Liver (tissue), 3 donors: ENCODE data around the gene NDUFB7.

Source experiments
- GABPA ChIP-seq, 2 donors: IDR thresholded peaks in 1 of 2; conservative IDR thresholded peaks in 1 of 2; 2 replicates each; pipeline ENCODE4 v1.6.1; 2016; ENCODE audit warnings: antibody characterized with exemption in 2 of 2, mild to moderate bottlenecking in 1 of 2, moderate library complexity in 1 of 2
- RXRA ChIP-seq, 2 donors: IDR thresholded peaks; 2 replicates each; pipeline ENCODE4 v1.6.1; 2017 to 2018; ENCODE audit warnings: antibody characterized with exemption in 2 of 2, mild to moderate bottlenecking in 1 of 2
- SP1 ChIP-seq: IDR thresholded peaks from 2 replicates; pipeline ENCODE4 v1.6.1; 2018; ENCODE audit warnings: antibody characterized with exemption, mild to moderate bottlenecking
- TAF1 ChIP-seq: conservative IDR thresholded peaks from 2 replicates; pipeline ENCODE4 v1.6.1; 2016; ENCODE audit warnings: antibody characterized with exemption, mild to moderate bottlenecking
- TF ChIP-seq, protein P1 (sequence below): fragments of 150-350 bp; IDR thresholded peaks from 2 replicates; pipeline ENCODE4 v1.5.1; 2017; ENCODE audit warnings: improper control_type of control experiment, low read depth, low read length; ENCODE audit not compliant: missing input control
- TF ChIP-seq, protein P2 (sequence below): IDR thresholded peaks from 2 replicates; pipeline ENCODE4 v1.6.1; 2016; ENCODE audit warnings: antibody characterized with exemption, mild to moderate bottlenecking
- TF ChIP-seq, protein P3 (sequence below): IDR thresholded peaks from 2 replicates; pipeline ENCODE4 v1.6.1; 2016; ENCODE audit warnings: antibody characterized with exemption
- TF ChIP-seq, protein P4 (sequence below): IDR thresholded peaks from 2 replicates; pipeline ENCODE4 v1.6.1; 2016; ENCODE audit warnings: antibody characterized with exemption
- donor health status: healthy.
- donor health status: healthy.

DNA sequence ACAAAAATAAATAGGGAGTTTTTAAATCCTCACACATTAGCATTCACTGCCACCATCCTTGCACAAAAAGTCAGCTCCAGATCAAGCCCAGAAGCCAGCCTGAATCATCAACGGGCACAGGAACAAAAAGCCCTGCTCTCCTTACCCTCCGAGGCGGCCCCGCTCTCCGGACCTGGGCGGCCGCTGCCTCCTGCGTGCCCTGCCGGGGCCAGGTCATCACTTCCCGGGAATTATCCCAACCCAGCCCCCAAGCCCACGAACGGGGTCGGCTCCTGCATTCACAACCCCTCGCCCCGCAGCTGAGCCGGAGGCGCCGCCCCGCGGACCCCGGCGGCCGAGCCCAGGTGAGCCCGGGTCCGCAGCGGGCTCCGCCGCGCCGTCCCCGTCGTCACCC, 54.4 kb downstream of the NDUFB7 start:
- TF ChIP-seq, protein P1, sequence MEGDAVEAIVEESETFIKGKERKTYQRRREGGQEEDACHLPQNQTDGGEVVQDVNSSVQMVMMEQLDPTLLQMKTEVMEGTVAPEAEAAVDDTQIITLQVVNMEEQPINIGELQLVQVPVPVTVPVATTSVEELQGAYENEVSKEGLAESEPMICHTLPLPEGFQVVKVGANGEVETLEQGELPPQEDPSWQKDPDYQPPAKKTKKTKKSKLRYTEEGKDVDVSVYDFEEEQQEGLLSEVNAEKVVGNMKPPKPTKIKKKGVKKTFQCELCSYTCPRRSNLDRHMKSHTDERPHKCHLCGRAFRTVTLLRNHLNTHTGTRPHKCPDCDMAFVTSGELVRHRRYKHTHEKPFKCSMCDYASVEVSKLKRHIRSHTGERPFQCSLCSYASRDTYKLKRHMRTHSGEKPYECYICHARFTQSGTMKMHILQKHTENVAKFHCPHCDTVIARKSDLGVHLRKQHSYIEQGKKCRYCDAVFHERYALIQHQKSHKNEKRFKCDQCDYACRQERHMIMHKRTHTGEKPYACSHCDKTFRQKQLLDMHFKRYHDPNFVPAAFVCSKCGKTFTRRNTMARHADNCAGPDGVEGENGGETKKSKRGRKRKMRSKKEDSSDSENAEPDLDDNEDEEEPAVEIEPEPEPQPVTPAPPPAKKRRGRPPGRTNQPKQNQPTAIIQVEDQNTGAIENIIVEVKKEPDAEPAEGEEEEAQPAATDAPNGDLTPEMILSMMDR: no peak
- no peak for TF ChIP-seq SP1
- no peak for TF ChIP-seq RXRA (IDR thresholded peaks at IDR 0.05)
- TF ChIP-seq, protein P2, sequence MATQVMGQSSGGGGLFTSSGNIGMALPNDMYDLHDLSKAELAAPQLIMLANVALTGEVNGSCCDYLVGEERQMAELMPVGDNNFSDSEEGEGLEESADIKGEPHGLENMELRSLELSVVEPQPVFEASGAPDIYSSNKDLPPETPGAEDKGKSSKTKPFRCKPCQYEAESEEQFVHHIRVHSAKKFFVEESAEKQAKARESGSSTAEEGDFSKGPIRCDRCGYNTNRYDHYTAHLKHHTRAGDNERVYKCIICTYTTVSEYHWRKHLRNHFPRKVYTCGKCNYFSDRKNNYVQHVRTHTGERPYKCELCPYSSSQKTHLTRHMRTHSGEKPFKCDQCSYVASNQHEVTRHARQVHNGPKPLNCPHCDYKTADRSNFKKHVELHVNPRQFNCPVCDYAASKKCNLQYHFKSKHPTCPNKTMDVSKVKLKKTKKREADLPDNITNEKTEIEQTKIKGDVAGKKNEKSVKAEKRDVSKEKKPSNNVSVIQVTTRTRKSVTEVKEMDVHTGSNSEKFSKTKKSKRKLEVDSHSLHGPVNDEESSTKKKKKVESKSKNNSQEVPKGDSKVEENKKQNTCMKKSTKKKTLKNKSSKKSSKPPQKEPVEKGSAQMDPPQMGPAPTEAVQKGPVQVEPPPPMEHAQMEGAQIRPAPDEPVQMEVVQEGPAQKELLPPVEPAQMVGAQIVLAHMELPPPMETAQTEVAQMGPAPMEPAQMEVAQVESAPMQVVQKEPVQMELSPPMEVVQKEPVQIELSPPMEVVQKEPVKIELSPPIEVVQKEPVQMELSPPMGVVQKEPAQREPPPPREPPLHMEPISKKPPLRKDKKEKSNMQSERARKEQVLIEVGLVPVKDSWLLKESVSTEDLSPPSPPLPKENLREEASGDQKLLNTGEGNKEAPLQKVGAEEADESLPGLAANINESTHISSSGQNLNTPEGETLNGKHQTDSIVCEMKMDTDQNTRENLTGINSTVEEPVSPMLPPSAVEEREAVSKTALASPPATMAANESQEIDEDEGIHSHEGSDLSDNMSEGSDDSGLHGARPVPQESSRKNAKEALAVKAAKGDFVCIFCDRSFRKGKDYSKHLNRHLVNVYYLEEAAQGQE: no peak
- no peak for TF ChIP-seq GABPA (IDR thresholded peaks at IDR 0.05 in 1 of 2, conservative IDR thresholded peaks at IDR 0.05 in 1 of 2)
- TF ChIP-seq, protein P3, sequence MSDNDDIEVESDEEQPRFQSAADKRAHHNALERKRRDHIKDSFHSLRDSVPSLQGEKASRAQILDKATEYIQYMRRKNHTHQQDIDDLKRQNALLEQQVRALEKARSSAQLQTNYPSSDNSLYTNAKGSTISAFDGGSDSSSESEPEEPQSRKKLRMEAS: no peak
- TF ChIP-seq TAF1: no peak
- TF ChIP-seq, protein P4, sequence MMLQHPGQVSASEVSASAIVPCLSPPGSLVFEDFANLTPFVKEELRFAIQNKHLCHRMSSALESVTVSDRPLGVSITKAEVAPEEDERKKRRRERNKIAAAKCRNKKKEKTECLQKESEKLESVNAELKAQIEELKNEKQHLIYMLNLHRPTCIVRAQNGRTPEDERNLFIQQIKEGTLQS: no peak
